Progenitor cell of endocrine pancreas (in vitro differentiated cells): Measurements from ENCODE around the gene XBP1. TPM values are rescaled to one million over a fixed set of nuclear protein-coding genes. Genes with fewer than 3 reads are reported as not detected.

ENCODE experiments used
- DNase-seq: peaks from one replicate; pipeline ENCODE4 v3.0.0; 2021; ENCODE audit warnings: low spot score; ENCODE audit not compliant: unreplicated experiment
- H3K27ac Mint-ChIP-seq: 2 replicates; pipeline ENCODE4 v1.8.0; 2021; ENCODE audit warnings: mild to moderate bottlenecking, moderate library complexity, mixed read lengths
- H3K27me3 Mint-ChIP-seq: 2 replicates; pipeline ENCODE4 v1.8.0; 2021; ENCODE audit warnings: mixed read lengths
- H3K36me3 Mint-ChIP-seq: 2 replicates; pipeline ENCODE4 v1.8.0; 2022; ENCODE audit warnings: mixed read lengths; ENCODE audit not compliant: insufficient read depth
- H3K4me1 Mint-ChIP-seq: 2 replicates; pipeline ENCODE4 v1.8.0; 2021; ENCODE audit warnings: low read depth, mixed read lengths
- H3K4me3 Mint-ChIP-seq: 2 replicates; pipeline ENCODE4 v1.8.0; 2021; ENCODE audit warnings: low read depth, mild to moderate bottlenecking, moderate library complexity, mixed read lengths
- H3K9me3 Mint-ChIP-seq: 2 replicates; pipeline ENCODE4 v1.8.0; 2021; ENCODE audit warnings: low read depth, mixed read lengths
- total RNA-seq: library from RNA; stranded (reverse); gene quantifications from 2 replicates; pipeline ENCODE4 v1.2.1, GENCODE V29; 2021
- TF ChIP-seq, protein P1 (sequence below): fragments of 200-600 bp; sonication (generic); IDR thresholded peaks from one replicate; pipeline ENCODE4 v1.5.0; 2021; ENCODE audit warnings: antibody characterized with exemption, mild to moderate bottlenecking; ENCODE audit not compliant: unreplicated experiment

XBP1 gene
- total RNA-seq, 1 donor from 2014 or later: 126 TPM

DNA sequence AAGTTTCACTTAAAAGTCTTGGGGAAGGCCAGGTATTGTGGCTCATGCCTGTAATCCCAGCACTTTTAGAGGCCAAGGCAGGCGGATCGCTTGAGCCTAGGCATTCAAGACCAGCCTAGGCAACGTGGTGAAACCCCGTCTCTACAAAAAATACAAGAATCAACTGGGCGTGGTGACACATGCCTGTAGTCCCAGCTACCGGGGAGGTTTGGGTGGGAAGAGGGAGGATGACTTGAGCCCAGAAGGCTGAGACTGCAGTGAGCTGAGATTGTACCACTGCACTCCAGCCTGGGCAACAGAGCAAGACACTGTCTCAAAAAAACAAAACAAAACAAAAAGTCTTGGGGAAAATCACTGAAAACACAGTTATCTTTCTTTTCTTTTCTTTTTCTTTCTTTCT is 15.4 kb upstream of the XBP1 start:
- no peaks in the 10 kb centered on the region for H3K36me3 Mint-ChIP-seq
- H3K9me3 Mint-ChIP-seq: no peaks in the 10 kb centered on the region
- H3K27me3 Mint-ChIP-seq: no peaks in the 10 kb centered on the region
- peaks cover 61% of the 10 kb centered on the region for H3K4me1 Mint-ChIP-seq
- H3K27ac Mint-ChIP-seq: peak overlapping the region; percentile 58
- TF ChIP-seq, protein P1, sequence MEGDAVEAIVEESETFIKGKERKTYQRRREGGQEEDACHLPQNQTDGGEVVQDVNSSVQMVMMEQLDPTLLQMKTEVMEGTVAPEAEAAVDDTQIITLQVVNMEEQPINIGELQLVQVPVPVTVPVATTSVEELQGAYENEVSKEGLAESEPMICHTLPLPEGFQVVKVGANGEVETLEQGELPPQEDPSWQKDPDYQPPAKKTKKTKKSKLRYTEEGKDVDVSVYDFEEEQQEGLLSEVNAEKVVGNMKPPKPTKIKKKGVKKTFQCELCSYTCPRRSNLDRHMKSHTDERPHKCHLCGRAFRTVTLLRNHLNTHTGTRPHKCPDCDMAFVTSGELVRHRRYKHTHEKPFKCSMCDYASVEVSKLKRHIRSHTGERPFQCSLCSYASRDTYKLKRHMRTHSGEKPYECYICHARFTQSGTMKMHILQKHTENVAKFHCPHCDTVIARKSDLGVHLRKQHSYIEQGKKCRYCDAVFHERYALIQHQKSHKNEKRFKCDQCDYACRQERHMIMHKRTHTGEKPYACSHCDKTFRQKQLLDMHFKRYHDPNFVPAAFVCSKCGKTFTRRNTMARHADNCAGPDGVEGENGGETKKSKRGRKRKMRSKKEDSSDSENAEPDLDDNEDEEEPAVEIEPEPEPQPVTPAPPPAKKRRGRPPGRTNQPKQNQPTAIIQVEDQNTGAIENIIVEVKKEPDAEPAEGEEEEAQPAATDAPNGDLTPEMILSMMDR: no peak
- DNase-seq: no peak
- H3K4me3 Mint-ChIP-seq: no peak overlapping the region

DNA sequence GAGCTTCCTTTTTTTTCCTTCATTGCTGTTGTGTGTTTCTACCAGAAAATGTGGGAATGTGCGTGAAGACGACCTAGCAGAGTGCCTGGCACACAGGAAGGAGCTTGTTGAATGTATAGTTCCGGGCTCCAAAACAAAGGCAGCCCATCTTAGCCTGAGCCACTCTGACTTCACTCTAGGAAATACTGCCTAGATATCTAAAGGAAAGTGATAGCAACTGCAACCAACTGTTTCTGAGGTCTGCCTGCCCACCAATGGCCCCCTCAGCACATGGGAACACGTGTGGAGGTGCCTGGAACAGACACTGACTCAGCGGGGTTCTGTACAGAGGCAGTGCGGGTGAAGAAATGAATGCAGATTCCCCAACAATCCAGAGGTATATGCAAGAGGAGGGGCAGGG is 14.7 kb upstream of the XBP1 start:
- TF ChIP-seq, protein P1: no peak
- H3K9me3 Mint-ChIP-seq: no peaks in the 10 kb centered on the region
- H3K27ac Mint-ChIP-seq: peak overlapping the region; percentile 58
- no peak overlapping the region for H3K4me3 Mint-ChIP-seq
- DNase-seq: no peak
- H3K27me3 Mint-ChIP-seq: no peaks in the 10 kb centered on the region
- H3K4me1 Mint-ChIP-seq: peaks cover 61% of the 10 kb centered on the region
- no peaks in the 10 kb centered on the region for H3K36me3 Mint-ChIP-seq

DNA sequence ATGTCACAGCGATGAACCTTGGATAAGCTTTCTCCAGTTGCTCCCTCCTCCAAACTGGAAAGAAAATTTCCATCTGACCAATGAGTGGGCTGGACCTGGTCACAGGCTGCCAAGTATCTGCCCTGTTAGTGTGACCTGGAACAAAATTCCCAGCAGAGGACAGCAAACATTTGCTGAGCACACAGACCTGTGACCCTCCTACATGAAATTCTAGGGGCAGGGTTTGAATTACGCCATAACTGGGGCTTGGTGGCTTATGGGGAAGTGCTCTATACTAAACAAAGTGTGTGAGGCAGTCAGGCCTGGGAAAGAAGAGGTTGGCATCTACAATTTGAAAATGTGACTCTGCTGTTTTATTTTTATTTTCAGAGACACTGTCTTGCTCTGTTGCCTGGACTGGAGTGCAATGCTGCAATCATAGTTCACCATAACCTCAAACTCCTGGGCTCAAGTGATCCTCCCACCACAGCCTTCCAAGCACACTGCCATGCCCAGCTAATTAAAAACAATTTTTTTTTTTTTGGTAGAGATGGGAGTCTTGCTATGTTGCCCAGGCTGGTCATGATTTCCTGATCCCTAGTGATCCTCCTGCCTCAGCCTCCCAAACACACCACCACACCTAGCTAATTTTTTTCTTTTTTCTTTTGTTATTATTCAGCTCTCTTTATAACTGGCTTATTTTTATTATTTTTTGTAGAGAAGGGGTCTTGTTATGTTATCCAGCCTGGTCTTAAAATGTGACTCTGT is 13.6 kb upstream of the XBP1 start:
- Mint-ChIP-seq H3K27ac (peak overlapping the region; percentile 93), H3K27me3 (no peaks in the 10 kb centered on the region), H3K4me3 (no peak overlapping the region), H3K36me3 (no peaks in the 10 kb centered on the region), H3K9me3 (no peaks in the 10 kb centered on the region), H3K4me1 (peaks cover 55% of the 10 kb centered on the region)
- TF ChIP-seq, protein P1: no peak
- DNase-seq: no peak

DNA sequence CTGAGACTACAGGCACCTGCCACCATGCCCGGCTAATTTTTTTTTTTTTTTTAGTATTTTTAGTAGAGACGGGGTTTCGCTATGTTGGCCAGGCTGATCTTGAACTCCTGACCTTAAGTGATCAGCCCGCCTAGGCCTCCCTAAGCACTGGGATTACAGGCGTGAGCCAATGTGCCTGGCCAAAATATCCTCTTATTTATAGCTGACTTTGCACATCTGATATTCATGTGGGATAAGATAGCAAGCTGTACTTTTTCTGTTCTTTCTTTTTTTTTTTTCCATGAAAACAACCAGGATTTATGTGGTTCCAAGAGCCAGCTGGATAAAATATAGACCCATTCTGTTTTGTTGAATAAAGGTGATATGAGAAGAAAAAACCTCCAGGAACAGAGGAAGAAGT is 12.1 kb upstream of the XBP1 start:
- no peak overlapping the region for H3K4me3 Mint-ChIP-seq
- no peak for DNase-seq
- no peaks in the 10 kb centered on the region for H3K27me3 Mint-ChIP-seq
- H3K36me3 Mint-ChIP-seq: no peaks in the 10 kb centered on the region
- peak overlapping the region; percentile 84 for H3K27ac Mint-ChIP-seq
- TF ChIP-seq, protein P1: no peak
- H3K4me1 Mint-ChIP-seq: peaks cover 50% of the 10 kb centered on the region
- no peaks in the 10 kb centered on the region for H3K9me3 Mint-ChIP-seq

DNA sequence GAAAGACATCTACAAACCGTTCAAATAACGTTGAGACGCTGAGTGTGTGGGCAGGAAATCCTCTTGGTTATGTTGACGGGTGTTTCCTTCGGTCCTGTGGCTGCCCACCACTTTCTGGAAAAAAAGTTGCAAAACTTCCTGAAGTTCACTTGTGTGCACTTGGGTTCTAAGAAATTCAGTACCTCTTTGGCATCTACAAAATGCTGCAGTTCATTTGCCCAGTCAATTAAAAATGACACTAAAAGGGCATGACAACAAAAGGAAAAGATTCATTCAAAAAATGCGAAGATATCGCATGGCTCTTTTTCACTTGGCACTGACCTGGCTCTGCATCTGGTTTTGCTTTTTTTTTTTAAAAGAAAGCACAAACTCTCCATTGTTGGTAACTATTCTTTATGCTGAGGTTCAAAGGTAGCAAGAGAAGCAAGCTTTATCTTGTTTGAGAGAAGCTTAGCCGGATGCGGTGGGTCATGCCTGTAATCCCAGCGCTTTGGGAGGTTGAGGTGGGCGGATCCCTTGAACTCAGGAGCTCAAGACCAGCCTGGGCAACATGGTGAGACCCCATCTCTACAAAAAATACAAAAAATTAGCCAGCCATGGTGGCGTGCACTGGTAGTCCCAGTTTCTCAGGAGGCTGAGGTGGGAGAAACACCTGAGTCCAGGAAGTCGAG is 10.6 kb upstream of the XBP1 start:
- Mint-ChIP-seq H3K27ac (no peak overlapping the region), H3K27me3 (no peaks in the 10 kb centered on the region), H3K9me3 (no peaks in the 10 kb centered on the region), H3K4me1 (peaks cover 48% of the 10 kb centered on the region), H3K4me3 (no peak overlapping the region), H3K36me3 (no peaks in the 10 kb centered on the region)
- TF ChIP-seq, protein P1: no peak
- DNase-seq: no peak
